CD4-positive, CD25-positive, alpha-beta regulatory T cell (primary cell): ENCODE data around the gene KRT222. TPM values are rescaled to one million over a fixed set of nuclear protein-coding genes. Genes with fewer than 3 reads are reported as not detected.
A peak's percentile ranks its signal among the peaks of the same experiment; 100 is the strongest.

Experiments used
- ATAC-seq, 2 donors: fragments of 150-1000 bp; cut with Tn5 transposase; one replicate each; pipeline ENCODE4 v1.10.0; 2021; ENCODE audit warnings: low read depth in 2 of 2, moderate number of reproducible peaks in 2 of 2, moderate library complexity in 1 of 2
- DNase-seq, 3 donors: peaks; one replicate each; pipeline versions ENCODE4 v3.0.0 to v3.0.0-alpha.2; 2012 to 2022; ENCODE audit warnings: mixed read lengths in 1 of 3
- H3K27ac ChIP-seq: one replicate; pipeline ENCODE4 v1.7.0; 2013; ENCODE audit warnings: mild to moderate bottlenecking, low read length; ENCODE audit not compliant: insufficient read depth, poor library complexity, severe bottlenecking
- H3K27me3 ChIP-seq: one replicate; pipeline ENCODE4 v1.7.0; 2013; ENCODE audit warnings: low read length; ENCODE audit not compliant: control insufficient read depth, insufficient read depth
- H3K36me3 ChIP-seq: one replicate; pipeline ENCODE4 v1.7.0; 2013; ENCODE audit warnings: mild to moderate bottlenecking, low read length, moderate library complexity; ENCODE audit not compliant: control insufficient read depth, insufficient read depth
- H3K4me1 ChIP-seq: 2 replicates; pipeline ENCODE4 v1.7.0; 2013; ENCODE audit warnings: mild to moderate bottlenecking, low read length; ENCODE audit not compliant: insufficient read depth, control insufficient read depth, poor library complexity, severe bottlenecking
- H3K4me3 ChIP-seq: one replicate; pipeline ENCODE4 v1.7.0; 2013; ENCODE audit warnings: low read depth, mild to moderate bottlenecking, low read length, moderate library complexity
- H3K9me3 ChIP-seq, 2 experiments: 1 replicate in 1 of 2; 2 replicates in 1 of 2; pipeline ENCODE4 v1.7.0; 2013; ENCODE audit warnings: low read length in 2 of 2, mild to moderate bottlenecking in 1 of 2, moderate library complexity in 1 of 2; ENCODE audit not compliant: control insufficient read depth in 2 of 2
- H3K27ac Mint-ChIP-seq, 3 donors: one replicate each; pipeline ENCODE4 v1.8.0; 2020 to 2022; ENCODE audit warnings: mild to moderate bottlenecking in 3 of 3, mixed read lengths in 3 of 3, moderate library complexity in 2 of 3
- H3K27me3 Mint-ChIP-seq: one replicate; pipeline ENCODE4 v1.8.0; 2022; ENCODE audit warnings: mild to moderate bottlenecking, mixed read lengths
- H3K36me3 Mint-ChIP-seq: one replicate; pipeline ENCODE4 v1.8.0; 2020; ENCODE audit warnings: mixed read lengths
- H3K4me1 Mint-ChIP-seq, 4 donors: one replicate each; pipeline ENCODE4 v1.8.0; 2020 to 2022; ENCODE audit warnings: mixed read lengths in 4 of 4, mild to moderate bottlenecking in 1 of 4
- H3K4me3 Mint-ChIP-seq, 4 donors: one replicate each; pipeline ENCODE4 v1.8.0; 2020 to 2022; ENCODE audit warnings: mild to moderate bottlenecking in 4 of 4, mixed read lengths in 4 of 4, moderate library complexity in 3 of 4
- H3K9me3 Mint-ChIP-seq, 7 donors: one replicate each; pipeline ENCODE4 v1.8.0; 2020 to 2022; ENCODE audit warnings: mixed read lengths in 7 of 7, mild to moderate bottlenecking in 3 of 7, moderate library complexity in 2 of 7
- polyA plus RNA-seq, 4 donors: library from polyadenylated mRNA; unstranded; fragments of 300-500 nt; fragmentation: Illumina TruSeq; gene quantifications; one replicate each; pipeline ENCODE4 v1.2.3, GENCODE V29; 2021
- total RNA-seq: library from RNA; stranded (reverse); gene quantifications from one replicate; pipeline ENCODE4 v1.2.3, GENCODE V29; 2022

Gene KRT222
- total and polyA plus RNA-seq, 5 donors from 2014 or later: 0.23 TPM; not detected in 4

GRCh38 chr17:40621019-40621418 lies 44.0 kb downstream of the KRT222 start:
- Mint-ChIP-seq H3K36me3 (no peaks in the 10 kb centered on the region), H3K9me3 (no peaks in the 10 kb centered on the region), H3K4me3 (peak overlapping the region in 3 of 4 donors; percentile 31 to 43 (median 36)), H3K27ac (peak overlapping the region in 1 of 3 donors; percentile 52), H3K27me3 (no peaks in the 10 kb centered on the region), H3K4me1 (peaks cover 27 to 70% (median 43%) of the 10 kb centered on the region in 4 donors)
- Histone ChIP-seq H3K27me3 (no peaks in the 10 kb centered on the region), H3K4me3 (no peak overlapping the region), H3K27ac (no peak overlapping the region), H3K9me3 (no peaks in the 10 kb centered on the region), H3K4me1 (peaks cover 50% of the 10 kb centered on the region), H3K36me3 (no peaks in the 10 kb centered on the region)
- ATAC-seq (no peak), DNase-seq (no peak)

GRCh38 chr17:40618754-40619625 lies 46.0 kb downstream of the KRT222 start:
- no peak for ATAC-seq
- Mint-ChIP-seq H3K36me3 (no peaks in the 10 kb centered on the region), H3K4me1 (peaks cover 19 to 73% (median 36%) of the 10 kb centered on the region in 4 donors), H3K4me3 (peak overlapping the region in 3 of 4 donors; percentile 59 to 80 (median 77)), H3K27ac (peak overlapping the region; percentile 52 to 96 (median 90)), H3K9me3 (no peaks in the 10 kb centered on the region), H3K27me3 (no peaks in the 10 kb centered on the region)
- no peaks in the 10 kb centered on the region for H3K27me3 ChIP-seq
- no peak overlapping the region for H3K4me3 ChIP-seq
- no peaks in the 10 kb centered on the region for H3K36me3 ChIP-seq
- DNase-seq: no peak
- peak overlapping the region; percentile 63 for H3K27ac ChIP-seq
- H3K9me3 ChIP-seq: no peaks in the 10 kb centered on the region
- H3K4me1 ChIP-seq: peaks cover 55% of the 10 kb centered on the region

GRCh38 chr17:40617678-40618240 lies 47.2 kb downstream of the KRT222 start:
- no peak overlapping the region for H3K4me3 Mint-ChIP-seq
- H3K27me3 ChIP-seq: no peaks in the 10 kb centered on the region
- peaks cover 58% of the 10 kb centered on the region for H3K4me1 ChIP-seq

GRCh38 chr17:40616592-40616991 lies 48.4 kb downstream of the KRT222 start:
- Mint-ChIP-seq H3K4me3 (peak overlapping the region in 3 of 4 donors; percentile 37 to 86 (median 46)), H3K36me3 (no peaks in the 10 kb centered on the region), H3K9me3 (no peaks in the 10 kb centered on the region), H3K4me1 (peaks cover 15 to 77% (median 36%) of the 10 kb centered on the region in 4 donors), H3K27me3 (no peaks in the 10 kb centered on the region), H3K27ac (peak overlapping the region; percentile 92 to 99 (median 97))
- DNase-seq (no peak), ATAC-seq (no peak)
- peaks cover 58% of the 10 kb centered on the region for H3K4me1 ChIP-seq
- H3K9me3 ChIP-seq: no peaks in the 10 kb centered on the region
- H3K27ac ChIP-seq: peak overlapping the region; percentile 98
- no peaks in the 10 kb centered on the region for H3K36me3 ChIP-seq
- no peak overlapping the region for H3K4me3 ChIP-seq
- H3K27me3 ChIP-seq: no peaks in the 10 kb centered on the region

More at GRCh38 chr17:40617678-40618240, 47.2 kb downstream of the KRT222 start:
- no peaks in the 10 kb centered on the region for H3K9me3 Mint-ChIP-seq
- H3K9me3 ChIP-seq: no peaks in the 10 kb centered on the region
- H3K27me3 Mint-ChIP-seq: no peaks in the 10 kb centered on the region
- H3K4me1 Mint-ChIP-seq: peaks cover 20 to 78% (median 37%) of the 10 kb centered on the region in 4 donors
- no peaks in the 10 kb centered on the region for H3K36me3 ChIP-seq
- H3K27ac ChIP-seq: no peak overlapping the region
- ATAC-seq: no peak
- no peaks in the 10 kb centered on the region for H3K36me3 Mint-ChIP-seq
- no peak for DNase-seq
- no peak overlapping the region for H3K27ac Mint-ChIP-seq
- H3K4me3 ChIP-seq: no peak overlapping the region

GRCh38 chr17:40615841-40616476 lies 49.0 kb downstream of the KRT222 start:
- peak overlapping the region; percentile 95 to 99 (median 97) for H3K27ac Mint-ChIP-seq
- ATAC-seq (no peak), DNase-seq (no peak)
- no peaks in the 10 kb centered on the region for H3K27me3 Mint-ChIP-seq
- H3K4me1 ChIP-seq: peaks cover 64% of the 10 kb centered on the region
- no peaks in the 10 kb centered on the region for H3K27me3 ChIP-seq
- no peaks in the 10 kb centered on the region for H3K36me3 ChIP-seq
- H3K4me3 Mint-ChIP-seq: peak overlapping the region; percentile 72 to 80 (median 76)
- H3K4me1 Mint-ChIP-seq: peaks cover 15 to 78% (median 42%) of the 10 kb centered on the region in 4 donors
- H3K9me3 Mint-ChIP-seq: no peaks in the 10 kb centered on the region
- H3K27ac ChIP-seq: peak overlapping the region; percentile 98
- H3K36me3 Mint-ChIP-seq: no peaks in the 10 kb centered on the region
- no peak overlapping the region for H3K4me3 ChIP-seq
- no peaks in the 10 kb centered on the region for H3K9me3 ChIP-seq

- peaks cover 66% of the 10 kb centered on the region for H3K4me1 ChIP-seq
- ATAC-seq (peak; percentile 38 to 46), DNase-seq (peak; percentile 42 to 45 (median 44))
- Mint-ChIP-seq H3K27me3 (peaks cover 3% of the 10 kb centered on the region), H3K36me3 (no peaks in the 10 kb centered on the region), H3K4me1 (peaks cover 12 to 79% (median 44%) of the 10 kb centered on the region in 4 donors), H3K9me3 (no peaks in the 10 kb centered on the region), H3K4me3 (peak overlapping the region; percentile 72 to 80 (median 76)), H3K27ac (peak overlapping the region; percentile 95 to 99 (median 97))
- H3K9me3 ChIP-seq: no peaks in the 10 kb centered on the region
- peak overlapping the region; percentile 98 for H3K27ac ChIP-seq
- peak overlapping the region; percentile 55 for H3K4me3 ChIP-seq
- H3K36me3 ChIP-seq: no peaks in the 10 kb centered on the region
- no peaks in the 10 kb centered on the region for H3K27me3 ChIP-seq
These were observed 49.7 kb downstream of the KRT222 start for GRCh38 chr17:40615068-40615840.
